Fibroblast of skin of right quadriceps (primary cell): ENCODE data around the gene SLC17A3.

Source experiments
- DNase-seq: peaks from one replicate; pipeline ENCODE4 v3.0.0-alpha.2; 2013

The SLC17A3 gene

GRCh38 chr6:25832670-25833069 lies 41.4 kb downstream of the SLC17A3 start:
- no peak for DNase-seq

GRCh38 chr6:25832307-25832662 lies 41.8 kb downstream of the SLC17A3 start:
- DNase-seq: no peak

GRCh38 chr6:25831532-25832306 lies 42.3 kb downstream of the SLC17A3 start, which contains the start of gene SLC17A1:
Gene SLC17A1, minus strand, starts transcription at chr6:25832052. Its CDS starts 1,495 bp downstream, at chr6:25830557.
- no peak for DNase-seq

GRCh38 chr6:25830458-25830857 lies 43.6 kb downstream of the SLC17A3 start:
- DNase-seq: no peak

- no peak for DNase-seq
Observed at GRCh38 chr6:25829375-25829774, 44.7 kb downstream of the SLC17A3 start.

- DNase-seq: no peak
Observed at GRCh38 chr6:25821341-25821740, 52.7 kb downstream of the SLC17A3 start.

GRCh38 chr6:25816252-25816651 lies 57.8 kb downstream of the SLC17A3 start:
- DNase-seq: no peak

- no peak for DNase-seq
Observed at GRCh38 chr6:25815194-25815593, 58.8 kb downstream of the SLC17A3 start.

GRCh38 chr6:25804804-25805203 lies 69.2 kb downstream of the SLC17A3 start:
- DNase-seq: no peak

GRCh38 chr6:25801436-25801835 lies 72.6 kb downstream of the SLC17A3 start:
- DNase-seq: no peak
